ENCODE data around the gene TGFB3.

GRCh38 chr14:75976826-75977581 lies 4.8 kb downstream of the TGFB3 start:
- no peak for TF ChIP-seq CTCF (IDR thresholded peaks at IDR 0.05)
- no peak for TF ChIP-seq POLR2AphosphoS5 (IDR thresholded peaks at IDR 0.05)
